Measurements from ENCODE around the gene USP36.

DNA sequence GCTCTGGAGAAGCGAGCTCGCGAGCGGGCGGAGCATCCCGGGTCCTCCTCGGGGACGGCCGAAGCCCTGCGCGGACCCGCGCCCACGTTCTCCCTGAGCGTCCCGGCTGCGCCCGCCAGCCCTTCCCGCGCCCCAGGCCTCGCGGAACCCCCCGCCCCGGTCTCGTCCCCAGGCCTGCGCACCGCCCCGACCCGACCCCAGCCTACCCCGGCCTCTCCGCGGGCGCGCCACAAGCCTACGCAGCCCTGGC is 159 bp downstream of the USP36 start:
- TF ChIP-seq, protein P1, sequence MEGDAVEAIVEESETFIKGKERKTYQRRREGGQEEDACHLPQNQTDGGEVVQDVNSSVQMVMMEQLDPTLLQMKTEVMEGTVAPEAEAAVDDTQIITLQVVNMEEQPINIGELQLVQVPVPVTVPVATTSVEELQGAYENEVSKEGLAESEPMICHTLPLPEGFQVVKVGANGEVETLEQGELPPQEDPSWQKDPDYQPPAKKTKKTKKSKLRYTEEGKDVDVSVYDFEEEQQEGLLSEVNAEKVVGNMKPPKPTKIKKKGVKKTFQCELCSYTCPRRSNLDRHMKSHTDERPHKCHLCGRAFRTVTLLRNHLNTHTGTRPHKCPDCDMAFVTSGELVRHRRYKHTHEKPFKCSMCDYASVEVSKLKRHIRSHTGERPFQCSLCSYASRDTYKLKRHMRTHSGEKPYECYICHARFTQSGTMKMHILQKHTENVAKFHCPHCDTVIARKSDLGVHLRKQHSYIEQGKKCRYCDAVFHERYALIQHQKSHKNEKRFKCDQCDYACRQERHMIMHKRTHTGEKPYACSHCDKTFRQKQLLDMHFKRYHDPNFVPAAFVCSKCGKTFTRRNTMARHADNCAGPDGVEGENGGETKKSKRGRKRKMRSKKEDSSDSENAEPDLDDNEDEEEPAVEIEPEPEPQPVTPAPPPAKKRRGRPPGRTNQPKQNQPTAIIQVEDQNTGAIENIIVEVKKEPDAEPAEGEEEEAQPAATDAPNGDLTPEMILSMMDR (IDR thresholded peaks at IDR 0.05), result no peak
- TF ChIP-seq POLR2A (IDR thresholded peaks at IDR 0.05), result no peak
- no peak for TF ChIP-seq POLR2AphosphoS5 (IDR thresholded peaks at IDR 0.05)

Measured in breast epithelium (tissue), 3 donors.